NCI-H2227 (cell line): ENCODE results near the gene DNAJC5G.
"Not testable (repeated sequence)": the region's sequence is repeated elsewhere in the genome, so short reads cannot be mapped to it uniquely, and the experiment has no call there.

Source experiments
- DNase-seq: peaks from one replicate; lab custom pipeline; 2025; ENCODE audit not compliant: unreplicated experiment; lab: John Stamatoyannopoulos, UW

Gene DNAJC5G

GRCh38 chr2:27280826-27281225, 5.6 kb downstream of the DNAJC5G start:
- no peak for DNase-seq

DNA sequence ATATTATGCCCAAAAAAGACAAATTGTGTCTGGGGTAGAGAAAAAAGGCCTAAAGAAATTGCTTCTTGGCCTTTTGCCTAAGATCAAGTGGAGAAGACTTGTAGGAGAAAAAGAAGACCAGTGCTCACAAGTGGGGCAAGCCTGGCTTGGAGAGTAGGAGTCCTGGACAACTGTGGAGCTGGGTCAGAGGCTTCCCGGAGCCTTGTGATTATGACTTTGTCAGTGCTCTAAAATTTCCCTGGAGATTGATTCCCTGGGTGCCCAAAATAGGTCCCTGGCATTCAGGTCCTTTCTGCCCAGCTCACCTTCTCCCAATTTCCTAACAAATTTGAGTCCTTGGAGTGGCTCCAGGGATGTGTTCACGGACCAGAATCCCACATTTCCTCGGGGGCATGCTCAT, 6.2 kb downstream of the DNAJC5G start:
- no peak for DNase-seq

DNA sequence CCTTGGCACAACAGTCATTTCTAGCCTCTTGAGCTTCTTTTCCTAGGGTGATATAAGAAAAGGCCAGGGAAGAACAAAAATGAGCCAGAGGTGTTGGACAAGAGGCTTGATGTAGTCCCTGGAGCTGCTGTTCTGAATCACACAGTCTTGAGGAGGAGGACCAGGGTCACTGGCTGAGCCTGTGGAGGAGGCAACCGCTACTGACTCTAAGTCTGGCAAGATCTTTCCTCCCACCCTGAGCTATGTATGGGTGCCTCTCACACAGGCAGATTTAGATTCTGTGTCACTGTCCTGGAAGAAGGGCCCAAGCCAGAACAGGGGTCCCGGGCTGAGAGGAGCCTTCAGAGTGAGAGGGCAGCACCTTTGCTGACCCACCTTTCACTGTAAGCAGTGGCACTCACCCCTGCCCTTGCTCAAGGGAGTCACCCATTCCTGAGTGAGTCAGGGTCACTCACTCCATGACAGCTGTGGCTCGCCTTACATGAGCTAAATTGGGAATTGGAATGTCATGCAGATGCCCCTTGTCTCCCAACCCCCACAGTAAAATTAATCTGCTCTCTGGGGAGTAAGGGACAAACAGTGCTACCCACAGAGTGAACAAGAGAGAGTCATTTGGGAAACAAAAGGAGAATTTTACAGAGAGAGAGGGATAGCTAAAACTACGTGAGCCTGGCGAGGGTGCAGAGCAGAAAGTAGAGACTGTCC, 6.8 kb downstream of the DNAJC5G start, which contains the start of gene TRIM54:
Gene TRIM54, plus strand, starts transcription at position 575 of the 705 bp plus-strand sequence. CDS start 303 bp downstream, outside the sequence.
- DNase-seq, result no peak

- no peak for DNase-seq
These were observed 7.7 kb downstream of the DNAJC5G start for GRCh38 chr2:27282892-27283291.

- no peak for DNase-seq
These were observed 9.8 kb downstream of the DNAJC5G start for GRCh38 chr2:27284996-27285395.

- DNase-seq, result no peak
These were observed 10.2 kb downstream of the DNAJC5G start for GRCh38 chr2:27285481-27285880.

DNA sequence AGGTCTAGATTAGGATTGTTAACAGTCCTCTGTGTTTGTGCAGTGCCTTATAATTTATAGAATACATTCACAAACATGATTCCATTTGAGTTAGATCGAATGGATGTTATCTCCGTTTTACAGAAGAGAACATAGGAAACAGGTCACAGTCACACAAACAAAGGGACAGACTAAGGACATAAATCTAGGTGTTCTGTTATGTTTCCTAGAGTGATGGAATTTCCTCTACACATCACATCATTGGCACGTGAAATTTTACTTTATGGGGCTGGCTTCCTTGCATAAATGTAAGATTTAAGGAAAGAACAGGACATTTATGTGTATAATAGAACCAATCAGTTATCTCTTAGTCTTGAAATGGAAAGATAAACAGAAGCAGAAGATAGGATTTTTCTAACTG, 13.4 kb downstream of the DNAJC5G start:
- DNase-seq, result no peak

DNA sequence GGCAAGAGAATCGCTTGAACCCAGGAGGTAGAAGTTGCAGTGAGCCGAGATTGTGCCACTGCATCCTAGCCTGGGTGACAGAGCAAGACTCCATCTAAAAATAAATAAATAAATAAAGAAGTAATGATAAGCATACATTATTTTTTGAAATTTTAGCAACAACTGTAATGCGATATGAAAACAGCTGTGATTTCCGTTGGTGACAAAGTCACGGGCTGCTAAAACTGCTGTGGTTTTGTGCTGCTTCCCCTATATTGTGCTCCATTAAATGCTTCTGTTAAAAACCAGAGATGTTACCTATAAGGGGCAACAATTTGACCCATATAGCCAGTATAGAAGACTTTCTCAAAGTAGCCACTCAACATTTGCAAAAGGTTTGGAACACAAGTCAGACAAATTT, 15.3 kb downstream of the DNAJC5G start:
- DNase-seq, result no peak

DNA sequence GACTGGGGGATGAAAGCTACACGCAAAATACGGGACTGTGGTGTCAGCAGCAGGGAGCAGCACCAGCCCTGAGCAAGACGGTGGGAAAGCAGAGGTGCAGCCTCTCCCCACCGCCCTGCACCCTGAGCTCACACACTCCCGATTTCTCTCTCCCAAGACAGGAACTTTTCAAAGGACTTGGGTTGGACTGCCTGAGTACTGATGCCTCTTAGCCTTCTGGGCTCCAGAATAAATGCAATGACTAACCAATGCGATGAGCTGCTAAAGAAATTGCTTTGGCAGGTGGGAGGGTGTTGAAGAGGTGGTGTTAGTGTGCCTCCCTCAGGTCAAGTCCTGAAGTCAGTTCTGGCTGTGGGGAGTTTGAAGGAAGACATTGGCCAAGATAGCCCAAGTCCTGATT, 16.6 kb downstream of the DNAJC5G start:
- DNase-seq, result no peak

DNA sequence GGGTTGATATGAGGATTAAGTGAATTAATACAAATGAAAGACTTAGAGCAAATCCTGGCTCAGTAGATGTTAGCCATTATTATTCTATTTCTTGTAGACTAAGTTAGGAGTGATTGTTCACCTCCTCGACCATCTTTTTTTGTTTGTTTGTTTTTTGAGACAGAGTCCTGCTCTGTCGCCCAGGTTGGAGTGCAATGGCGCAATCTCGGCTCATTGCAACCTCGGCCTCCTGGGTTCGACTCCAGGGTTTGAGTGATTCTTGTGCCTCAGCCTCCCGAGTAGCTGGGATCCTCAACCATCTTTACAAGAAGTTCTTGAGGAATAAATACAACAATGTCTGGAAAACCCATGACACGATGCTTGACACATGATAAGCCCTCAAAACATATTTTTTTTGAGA, 19.7 kb downstream of the DNAJC5G start:
- no peak for DNase-seq

- DNase-seq, result no peak
These were observed 21.2 kb downstream of the DNAJC5G start for GRCh38 chr2:27296481-27296880.

DNA sequence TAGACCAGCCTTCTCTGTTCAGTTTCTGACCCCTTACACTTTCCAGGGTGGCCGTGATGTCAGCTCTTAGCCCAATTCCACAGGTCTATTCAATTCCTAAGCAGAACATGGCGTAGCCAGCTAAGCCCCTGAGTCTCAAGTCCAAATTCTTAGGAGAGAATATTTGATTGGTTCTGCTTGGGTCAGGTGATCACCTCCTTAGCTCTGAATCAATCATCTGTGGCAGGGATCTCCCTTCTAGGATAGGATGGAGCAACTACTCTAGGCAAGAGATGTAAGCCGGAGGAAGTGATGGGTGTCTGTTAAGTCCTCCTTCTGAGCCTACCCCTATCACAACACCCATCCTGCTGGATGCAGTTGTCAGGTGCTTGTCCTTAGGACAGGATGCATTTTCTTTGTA, 22.0 kb downstream of the DNAJC5G start:
- DNase-seq, result no peak

GRCh38 chr2:27298391-27299080, 23.3 kb downstream of the DNAJC5G start:
- no peak for DNase-seq

GRCh38 chr2:27300606-27301005, 25.4 kb downstream of the DNAJC5G start:
- not testable (repeated sequence) for DNase-seq

- peak; percentile 84 for DNase-seq
These were observed 28.1 kb downstream of the DNAJC5G start for GRCh38 chr2:27303093-27304025.

GRCh38 chr2:27304488-27305240, 29.4 kb downstream of the DNAJC5G start:
- DNase-seq, result no peak

DNA sequence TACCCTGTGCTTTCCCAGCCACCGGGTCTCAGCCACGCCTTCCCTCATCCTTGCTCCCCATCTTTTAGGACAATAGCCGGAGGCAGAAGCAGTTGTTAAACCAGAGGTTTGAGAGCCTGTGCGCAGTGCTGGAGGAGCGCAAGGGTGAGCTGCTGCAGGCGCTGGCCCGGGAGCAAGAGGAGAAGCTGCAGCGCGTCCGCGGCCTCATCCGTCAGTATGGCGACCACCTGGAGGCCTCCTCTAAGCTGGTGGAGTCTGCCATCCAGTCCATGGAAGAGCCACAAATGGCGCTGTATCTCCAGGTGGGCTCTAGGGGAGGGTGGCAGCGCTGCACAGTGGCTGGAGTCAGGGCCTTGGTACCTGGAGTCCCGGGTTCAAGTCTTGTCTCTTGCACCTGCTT, 30.3 kb downstream of the DNAJC5G start:
- DNase-seq, result no peak

- DNase-seq, result no peak
These were observed 30.9 kb downstream of the DNAJC5G start for GRCh38 chr2:27306136-27306535.

DNA sequence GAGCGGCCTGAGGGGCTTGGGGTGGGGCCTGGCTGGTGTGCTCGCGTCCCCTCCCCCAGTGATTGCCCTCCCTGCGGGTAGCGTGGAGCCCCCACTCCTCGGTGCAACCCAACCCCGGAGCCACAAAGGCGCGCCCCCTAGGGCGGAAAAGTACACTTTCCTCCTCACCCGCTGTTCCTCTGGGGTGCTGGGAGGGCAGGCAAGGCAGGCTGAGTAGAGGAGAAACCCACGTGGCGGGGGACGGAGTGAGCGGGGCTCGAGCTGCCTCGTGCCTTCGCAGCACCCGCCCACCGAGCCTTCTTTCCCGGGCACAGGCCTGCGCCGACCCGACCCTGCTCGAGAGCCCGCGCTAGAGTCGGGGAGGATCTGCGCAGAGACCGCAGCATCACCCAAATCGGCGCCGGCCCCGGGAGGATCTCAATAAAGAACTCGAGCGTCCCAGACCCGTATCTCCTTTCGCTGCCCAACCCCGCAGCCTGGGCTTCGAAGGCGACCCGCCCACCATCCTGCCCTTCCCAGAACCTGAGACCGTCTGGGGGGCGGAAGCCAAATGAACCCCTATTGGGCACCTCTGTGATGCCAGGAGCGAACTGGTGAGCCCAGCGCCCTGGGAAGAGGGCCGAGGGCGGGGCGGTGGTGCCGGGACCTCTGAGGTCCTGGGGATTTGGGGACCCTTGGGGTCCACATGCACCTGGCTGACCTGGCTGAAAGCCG, 31.5 kb downstream of the DNAJC5G start:
- peak; percentile 58 for DNase-seq

DNA sequence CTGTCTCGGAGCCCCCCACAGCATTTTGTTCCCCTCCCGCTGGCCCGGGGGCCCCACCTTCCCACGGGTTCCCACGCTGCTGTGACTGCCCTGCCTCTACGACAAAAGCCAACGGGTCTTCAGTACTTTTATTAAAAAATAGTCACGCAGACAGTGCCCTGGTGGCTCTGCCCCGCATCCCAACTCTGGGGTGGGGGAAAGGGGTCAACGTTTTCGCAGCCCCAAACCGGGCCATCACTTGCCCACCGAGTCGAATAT, 32.0 kb downstream of the DNAJC5G start:
- DNase-seq, result no peak
